Measurements from ENCODE around the gene EDN2.

Gene EDN2

DNA sequence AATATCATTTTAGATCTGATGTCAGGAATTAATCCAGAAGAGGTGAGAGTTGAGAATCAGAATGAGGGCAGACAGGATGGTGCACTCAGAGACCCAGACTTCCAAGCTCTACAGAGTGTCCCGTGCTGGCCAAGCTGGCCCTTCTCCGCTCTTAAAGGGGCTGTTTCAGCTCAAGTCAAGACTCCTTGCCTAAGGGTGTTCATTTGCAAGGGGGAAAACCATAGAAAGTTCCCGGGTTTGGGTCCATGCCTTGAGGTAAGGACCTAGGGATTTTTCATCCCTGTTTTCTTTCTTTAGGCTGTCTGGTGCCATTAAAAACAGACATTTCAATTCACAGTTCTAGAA, 47.5 kb downstream of the EDN2 start:
- no peak for DNase-seq (ENCODE audit: low spot score)

DNA sequence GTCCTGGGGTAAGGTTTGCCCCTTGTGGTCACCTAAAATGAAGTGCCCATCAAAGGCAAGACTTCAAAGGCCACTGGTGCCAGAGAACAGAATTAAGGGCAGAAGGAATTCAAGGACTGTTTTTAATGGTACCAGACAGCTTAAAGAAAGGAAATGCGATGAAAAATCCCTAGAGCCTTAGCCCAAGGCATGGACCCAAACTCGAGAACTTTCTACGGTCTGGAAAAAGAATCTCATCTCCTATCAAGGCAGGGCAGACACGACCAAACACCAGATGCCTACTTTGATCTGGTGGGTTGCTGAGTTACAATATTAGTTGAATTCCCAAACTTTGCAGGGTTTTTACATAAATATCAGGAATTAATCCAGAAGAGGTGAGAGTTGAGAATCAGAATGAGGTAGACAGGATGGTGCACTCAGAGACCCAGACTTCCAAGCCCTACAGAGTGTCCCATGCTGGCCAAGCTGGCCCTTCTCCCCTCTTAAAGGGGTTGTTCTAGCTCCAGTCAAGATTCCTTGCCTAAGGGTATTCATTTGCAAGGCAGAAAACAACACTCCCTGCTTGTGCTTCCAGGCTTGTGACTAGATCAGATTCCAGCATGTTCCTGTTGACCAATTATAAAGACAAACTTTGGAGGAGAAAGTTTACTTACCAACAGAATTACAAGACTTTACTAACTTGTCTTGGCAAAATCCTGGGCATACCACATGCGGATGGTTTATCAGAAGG, 48.0 kb downstream of the EDN2 start:
- no peak for DNase-seq (ENCODE audit: low spot score)

GRCh38 chr1:41435570-41436178, 48.8 kb downstream of the EDN2 start:
- no peak for DNase-seq (ENCODE audit: low spot score)

DNA sequence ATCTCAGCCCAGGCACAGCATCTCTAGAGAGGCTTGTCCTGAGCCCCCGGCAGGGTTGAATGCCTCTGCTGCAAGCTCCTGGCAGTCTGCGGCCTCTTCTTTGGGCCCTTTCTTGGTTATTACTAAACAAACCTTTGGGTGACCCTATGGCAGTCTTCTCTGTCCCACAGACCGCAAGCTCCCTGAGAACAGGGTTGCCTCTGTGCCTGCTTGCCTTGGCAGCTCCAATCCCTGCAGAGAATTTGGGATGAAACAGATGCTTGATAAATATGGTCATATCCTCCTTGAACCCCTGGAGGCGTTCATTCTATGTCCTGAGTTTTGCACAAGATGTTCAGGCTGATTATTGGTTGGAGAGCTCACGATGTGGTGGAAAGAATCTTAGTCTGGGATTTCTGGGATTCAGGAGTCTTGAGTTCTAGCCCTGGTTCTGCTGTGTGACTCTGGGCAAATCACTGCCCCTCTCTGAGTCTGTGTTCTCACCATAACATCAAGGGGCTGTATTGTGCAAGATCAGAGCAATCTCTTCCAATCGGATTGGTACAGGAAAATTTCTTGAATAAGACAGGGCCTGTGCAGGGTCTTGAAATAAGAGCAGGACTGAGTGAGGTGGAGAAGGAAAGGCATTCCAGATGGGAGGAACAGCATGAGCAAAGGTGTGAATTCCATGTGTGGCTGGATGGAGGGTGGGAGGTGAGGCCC, 49.6 kb downstream of the EDN2 start:
- no peak for DNase-seq (ENCODE audit: low spot score)

DNA sequence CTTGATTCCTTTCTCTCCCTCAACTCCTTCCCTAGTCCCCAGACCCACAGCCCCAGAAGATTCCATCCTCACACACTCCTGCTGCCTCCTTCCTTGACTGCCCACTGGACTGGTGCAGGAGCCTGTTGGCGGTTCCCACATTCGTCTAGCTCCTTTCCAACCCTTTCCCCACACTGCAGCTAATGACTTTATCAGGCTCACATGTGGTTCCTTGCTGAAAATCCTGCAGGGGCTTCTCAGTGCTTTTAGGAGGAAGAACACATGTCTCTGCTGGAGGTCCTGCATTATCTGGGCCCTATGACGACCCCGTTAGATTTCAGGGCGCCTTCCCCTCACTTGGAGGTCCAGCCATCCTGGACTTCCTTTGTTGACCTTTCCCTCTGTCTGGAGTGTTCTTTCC, 50.2 kb downstream of the EDN2 start:
- DNase-seq (ENCODE audit: low spot score), result no peak

GRCh38 chr1:41433501-41433900, 51.0 kb downstream of the EDN2 start:
- DNase-seq (ENCODE audit: low spot score), result no peak

DNA sequence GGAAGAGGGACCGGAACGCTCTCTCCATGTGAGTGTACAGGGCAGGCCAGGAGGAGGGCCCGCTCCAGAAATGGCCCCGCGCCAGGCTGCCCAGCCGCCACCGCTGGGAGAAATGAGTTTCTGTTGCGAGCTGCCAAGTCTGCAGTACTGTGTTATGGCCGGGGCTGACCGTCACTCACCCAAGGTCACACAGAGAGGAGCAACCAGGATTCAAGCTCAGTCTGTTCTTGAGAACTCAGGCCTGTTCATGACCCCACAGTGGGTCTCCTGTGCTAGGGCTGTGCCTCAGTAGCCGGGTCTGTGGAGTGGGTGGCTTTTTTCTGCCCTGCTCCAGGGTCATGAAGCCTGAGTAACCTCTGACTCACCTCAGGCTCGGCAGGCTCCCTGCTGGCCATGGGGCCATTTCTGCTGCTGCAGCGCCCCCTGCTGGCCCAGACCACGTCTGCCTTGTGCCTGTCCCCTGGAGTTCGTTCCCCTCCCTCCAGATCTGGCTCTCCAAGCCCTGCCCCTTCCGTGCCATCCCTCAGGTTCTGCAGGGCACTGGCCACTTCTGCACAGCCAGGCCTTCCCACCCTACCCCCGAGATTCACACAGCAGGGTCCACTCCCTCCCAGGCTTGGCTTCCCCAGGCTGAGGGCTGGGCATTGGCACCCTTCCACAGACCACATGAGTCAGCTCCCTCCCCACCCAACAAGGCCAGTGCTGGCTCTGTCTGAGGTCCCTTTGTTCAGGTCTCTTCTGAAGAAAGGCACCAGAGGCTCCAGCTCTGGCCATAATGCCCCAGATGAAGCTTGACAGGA, 51.8 kb downstream of the EDN2 start:
- DNase-seq (ENCODE audit: low spot score), result peak; percentile 86

GRCh38 chr1:41431490-41432350, 52.8 kb downstream of the EDN2 start:
- DNase-seq (ENCODE audit: low spot score), result no peak

DNA sequence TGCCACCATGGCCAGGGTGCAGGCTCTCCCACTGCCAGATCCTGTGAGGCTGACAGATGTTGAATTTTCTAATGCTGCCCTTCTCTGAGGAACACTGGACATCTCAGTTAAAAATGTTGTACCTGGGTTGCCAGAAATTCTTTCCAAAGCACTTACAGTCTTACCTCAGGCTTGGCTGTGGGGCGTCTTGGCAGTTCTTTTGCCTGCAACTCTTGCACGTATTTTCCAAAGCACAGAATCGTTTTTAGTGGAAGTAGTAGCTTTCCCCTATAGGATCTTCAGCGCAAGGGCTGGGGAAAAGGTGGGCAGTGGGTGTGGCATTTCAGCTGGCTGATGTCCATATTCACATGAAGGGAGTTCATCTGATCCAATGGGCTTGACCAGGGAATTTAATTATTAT, 53.9 kb downstream of the EDN2 start:
- no peak for DNase-seq (ENCODE audit: low spot score)

DNA sequence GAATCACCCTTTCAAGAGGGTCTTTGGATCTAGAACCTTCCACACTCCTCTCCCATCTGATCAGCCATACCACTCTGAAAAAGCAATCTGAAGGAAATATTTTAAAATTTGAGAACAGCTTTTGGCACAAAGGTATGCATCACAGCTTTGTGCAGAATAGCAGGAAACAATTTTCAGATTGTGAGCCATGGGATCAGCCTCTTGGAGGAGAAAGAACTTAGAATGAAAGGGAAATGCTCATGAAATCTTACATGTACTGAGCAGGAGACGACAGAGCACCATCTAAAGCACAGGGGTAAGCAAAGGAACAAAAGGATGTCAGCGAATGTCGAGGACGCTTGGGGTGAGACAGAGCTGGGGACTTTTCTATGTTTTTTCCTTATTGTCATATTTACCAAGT, 54.4 kb downstream of the EDN2 start:
- no peak for DNase-seq (ENCODE audit: low spot score)

- no peak for DNase-seq (ENCODE audit: low spot score)
Observed at GRCh38 chr1:41429641-41430035, 54.8 kb downstream of the EDN2 start.

Data from left forelimb (tissue), 1 donor.